Fibroblast of the aortic adventitia (primary cell): ENCODE measurements around the gene DUSP8. TPM values are rescaled to one million over a fixed set of nuclear protein-coding genes. Genes with fewer than 3 reads are reported as not detected.

Experiments used
- DNase-seq: peaks from one replicate; pipeline ENCODE4 v3.0.0-alpha.2; 2010; ENCODE audit warnings: low read depth
- H3K4me3 ChIP-seq: 2 replicates; pipeline ENCODE4 v1.5.1; 2011; ENCODE audit warnings: low read depth, mild to moderate bottlenecking, control low read depth, low read length, moderate library complexity
- CTCF ChIP-seq: IDR thresholded peaks from 2 replicates; pipeline ENCODE4 v1.5.1; 2011; ENCODE audit warnings: mild to moderate bottlenecking, low read length, control low read depth, inconsistent platforms; ENCODE audit not compliant: insufficient read depth
- total RNA-seq: library from RNA; depleted of rRNA; stranded (reverse); fragments of >200 nt; gene quantifications from 2 replicates; pipeline ENCODE4 v1.2.3, GENCODE V29; 2012; ENCODE audit warnings: low replicate concordance

The DUSP8 gene
- total RNA-seq, 1 donor, result 0.36 TPM

GRCh38 chr11:1570531-1570895, 1.6 kb downstream of the DUSP8 start:
- H3K4me3 ChIP-seq, result no peak overlapping the region
- DNase-seq, result no peak
- TF ChIP-seq CTCF, result no peak

GRCh38 chr11:1570001-1570453, 2.0 kb downstream of the DUSP8 start:
- TF ChIP-seq CTCF, result no peak

GRCh38 chr11:1569251-1569780, 2.8 kb downstream of the DUSP8 start:
- H3K4me3 ChIP-seq, result no peak overlapping the region
- DNase-seq, result no peak
- TF ChIP-seq CTCF, result no peak

More at GRCh38 chr11:1570001-1570453, 2.0 kb downstream of the DUSP8 start:
- no peak for DNase-seq
- no peak overlapping the region for H3K4me3 ChIP-seq

- TF ChIP-seq CTCF, result no peak
- DNase-seq, result no peak
- no peak overlapping the region for H3K4me3 ChIP-seq
Measured at GRCh38 chr11:1568441-1568911, 3.6 kb downstream of the DUSP8 start.

GRCh38 chr11:1567721-1568100, 4.4 kb downstream of the DUSP8 start:
- no peak for TF ChIP-seq CTCF
- DNase-seq, result no peak
- no peak overlapping the region for H3K4me3 ChIP-seq

DNA sequence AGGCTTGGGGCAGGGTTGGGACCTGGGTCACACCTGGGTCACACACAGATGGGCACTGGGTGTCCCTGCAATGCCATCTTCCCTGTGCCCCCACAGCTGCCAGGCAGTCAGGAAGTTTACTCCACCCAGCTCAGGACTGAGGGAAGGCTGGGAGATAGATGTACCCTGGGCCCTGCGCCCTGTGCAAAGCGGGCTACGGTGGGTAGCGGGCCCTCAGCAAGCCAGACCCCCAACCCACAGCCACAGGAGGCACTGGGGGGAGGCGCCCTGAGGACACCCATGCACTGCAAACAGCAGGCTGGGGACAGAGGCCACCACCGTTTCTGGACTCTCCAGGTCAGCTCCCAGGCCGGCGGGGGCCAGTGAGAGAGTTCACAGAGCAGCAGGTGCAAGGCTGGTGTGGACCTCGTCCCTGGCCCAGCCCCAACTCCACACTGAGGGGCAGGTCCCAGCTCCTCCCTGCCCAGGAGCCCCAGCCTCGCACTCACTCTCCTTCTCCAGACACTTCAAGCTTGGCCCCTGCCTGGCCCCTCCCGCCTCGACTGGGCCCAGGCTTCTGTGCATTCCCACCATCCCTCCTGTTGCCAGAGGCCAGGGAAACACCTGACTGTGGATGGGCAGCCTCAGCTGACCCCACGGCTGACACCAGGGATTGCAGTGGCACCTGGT, 4.9 kb downstream of the DUSP8 start:
- no peak for DNase-seq
- no peak for TF ChIP-seq CTCF
- H3K4me3 ChIP-seq, result no peak overlapping the region
